NCI-H526 treated with DMSO at 0.1 percent for 48 hours (cell line): Measurements from ENCODE around the gene KDM2B.
"Not testable (repeated sequence)": the region's sequence is repeated elsewhere in the genome, so short reads cannot be mapped to it uniquely, and the experiment has no call there.

Experiments
- DNase-seq: peaks from one replicate; lab custom pipeline; 2025; lab: John Stamatoyannopoulos, UW

Gene KDM2B

DNA sequence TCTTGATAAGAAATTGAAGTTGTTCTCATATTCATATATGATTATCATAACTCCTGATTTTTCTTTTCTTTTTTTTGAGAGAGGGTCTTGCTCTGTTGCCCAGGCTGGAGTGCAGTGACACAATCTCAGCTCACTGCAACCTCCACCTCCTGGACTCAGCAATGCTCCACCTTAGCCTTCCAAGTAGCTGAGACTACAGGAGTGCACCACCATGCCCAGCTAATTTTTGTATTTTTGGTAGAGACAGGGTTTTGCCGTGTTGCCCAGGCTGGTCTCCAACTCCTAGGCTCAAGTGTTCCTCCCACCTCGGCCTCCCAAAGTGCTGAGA, 2.5 kb upstream of the KDM2B start:
- DNase-seq = not testable (repeated sequence)

DNA sequence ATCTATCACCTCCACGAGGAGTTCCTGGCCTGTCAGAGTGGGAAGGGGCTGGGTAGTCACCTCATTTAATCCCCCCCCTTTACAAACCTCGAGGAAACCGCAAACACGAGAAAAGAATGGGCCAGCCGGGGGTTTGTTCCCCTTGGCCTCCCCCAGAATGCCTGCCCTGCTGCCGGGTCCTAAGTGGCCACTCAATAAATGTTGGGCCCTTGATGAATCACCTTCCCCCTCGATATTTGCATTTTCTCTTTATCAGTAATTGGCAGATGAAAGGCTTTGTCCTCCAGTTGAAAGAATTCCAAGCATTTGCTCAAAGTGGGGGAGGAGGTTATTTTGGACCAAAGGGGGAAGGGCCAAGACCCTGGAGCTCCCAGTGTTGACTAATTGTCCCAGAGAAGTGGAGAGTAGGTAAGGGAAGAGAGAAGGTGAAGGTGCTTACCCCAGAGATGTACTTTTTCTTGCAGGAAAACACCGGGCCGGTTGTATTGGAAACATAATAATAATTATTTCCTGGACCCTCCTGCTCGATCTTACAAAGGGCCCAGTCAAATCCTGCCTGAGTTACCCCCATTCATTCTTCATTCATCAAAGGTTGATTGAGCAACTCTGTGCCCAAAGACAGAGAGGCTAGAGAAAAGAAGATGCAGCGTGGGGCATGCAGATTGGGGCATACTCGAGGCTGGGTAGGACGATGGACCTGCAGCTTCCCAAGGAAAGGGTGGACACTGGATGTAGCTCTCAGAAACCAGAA, 1.9 kb upstream of the KDM2B start:
- peak; percentile 10 for DNase-seq

DNA sequence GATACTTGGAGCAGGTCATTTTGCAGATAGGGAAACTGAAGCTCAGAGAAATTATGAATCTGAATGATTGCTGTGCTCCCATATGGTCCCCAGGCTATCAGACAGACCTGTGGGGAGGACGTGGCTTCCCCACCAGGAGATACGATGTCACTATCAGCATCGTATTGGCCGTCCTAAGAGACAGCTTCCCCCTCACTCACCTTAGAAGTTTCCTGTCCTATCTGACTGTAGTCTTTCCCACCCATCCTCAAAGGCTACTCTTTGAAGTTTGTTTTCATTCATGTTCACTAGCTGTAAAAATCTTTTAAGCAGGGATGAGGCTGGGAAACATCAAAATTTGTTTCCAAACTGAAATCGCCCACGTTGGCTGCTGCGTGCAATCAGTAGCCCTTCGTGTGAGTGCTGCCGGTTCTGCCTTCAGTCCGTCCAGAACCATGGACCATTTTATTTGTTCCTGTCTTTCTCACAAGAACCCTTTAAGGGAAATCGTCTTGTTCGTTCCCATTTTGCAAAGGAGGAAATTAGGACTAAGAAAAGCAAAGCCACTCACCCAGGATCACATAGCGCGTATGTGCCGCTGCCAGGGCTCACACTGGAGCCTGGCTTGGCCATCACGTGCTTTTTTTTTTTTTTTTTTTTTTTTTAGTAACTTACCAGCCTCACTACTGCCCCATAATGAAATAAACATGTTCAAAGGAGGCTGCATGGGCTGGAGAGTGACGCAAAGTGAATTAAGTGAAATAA, 1.0 kb upstream of the KDM2B start:
- peak; percentile 37 for DNase-seq

DNA sequence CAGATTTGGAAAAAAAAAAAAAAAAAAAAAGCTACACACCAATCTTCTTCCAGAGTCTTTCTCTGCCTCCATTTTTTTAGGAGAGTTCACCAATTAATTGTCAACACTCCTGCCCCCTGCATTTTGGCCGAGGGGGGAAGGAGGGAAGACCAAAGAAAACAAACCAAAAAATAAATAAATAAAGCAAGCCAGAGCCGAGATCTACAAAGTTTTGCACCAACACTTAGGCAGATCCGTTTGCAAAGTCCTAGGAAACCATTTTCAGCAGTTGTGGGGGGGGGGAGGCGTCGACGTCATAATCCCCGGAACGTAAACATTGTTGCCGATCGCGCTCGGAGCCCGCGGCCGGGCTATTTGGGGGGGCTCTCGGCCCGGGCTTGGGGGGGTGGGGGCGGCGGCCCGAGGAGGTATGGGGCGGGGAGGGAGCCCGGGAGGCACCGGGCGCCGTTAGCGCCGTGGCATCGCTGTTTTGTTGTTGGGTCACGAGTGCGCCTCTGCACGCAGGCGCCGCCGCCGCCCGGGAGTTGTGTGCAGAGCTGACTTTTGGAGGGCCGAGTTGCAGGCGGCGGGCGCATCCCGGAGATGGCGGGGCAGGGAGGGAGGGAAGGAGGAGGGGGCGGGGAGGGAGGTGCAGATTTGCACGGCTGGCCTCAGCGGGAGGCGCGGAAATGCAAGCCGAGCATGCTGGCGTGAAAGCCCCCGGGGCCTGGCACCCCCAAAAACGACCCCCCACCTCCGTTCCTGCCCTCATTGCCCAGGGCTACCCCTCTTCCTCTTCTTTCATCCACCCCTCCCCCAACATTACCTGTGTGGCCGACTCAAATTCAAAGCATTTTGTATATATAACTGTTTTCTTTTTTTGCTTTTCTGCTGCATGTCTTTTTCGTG, 598 bp downstream of the KDM2B start:
- DNase-seq = peak; percentile 58

DNA sequence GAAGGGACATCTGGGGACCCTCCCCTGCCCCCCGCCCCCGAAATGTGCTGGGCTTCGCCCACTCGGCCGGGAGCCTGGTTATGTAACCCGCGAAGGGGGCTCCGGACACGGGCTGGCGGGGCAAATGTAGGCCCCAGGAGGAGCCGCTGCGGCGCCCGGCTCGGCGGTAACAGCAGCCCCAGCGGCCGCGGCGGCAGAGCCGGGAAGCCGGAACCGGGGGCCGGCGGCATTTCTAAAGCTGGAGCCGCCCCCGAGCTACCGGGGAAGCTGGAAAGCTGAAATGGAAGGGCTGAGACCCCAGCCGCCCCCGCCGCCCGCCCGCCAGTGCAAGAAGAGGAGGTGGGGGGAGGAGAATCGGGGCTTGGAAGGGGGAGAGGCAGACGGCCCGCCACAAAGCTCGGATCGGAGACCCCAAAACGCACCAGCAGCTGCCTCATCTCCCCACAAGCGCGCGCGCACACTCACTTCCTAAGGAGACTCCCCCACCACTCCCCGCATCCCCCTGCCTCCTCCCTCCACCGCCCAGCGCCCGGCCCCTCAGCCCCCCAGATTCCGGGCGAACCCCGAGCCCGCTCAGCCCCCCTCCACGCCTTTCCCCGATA, 1.5 kb downstream of the KDM2B start:
- no peak for DNase-seq

DNA sequence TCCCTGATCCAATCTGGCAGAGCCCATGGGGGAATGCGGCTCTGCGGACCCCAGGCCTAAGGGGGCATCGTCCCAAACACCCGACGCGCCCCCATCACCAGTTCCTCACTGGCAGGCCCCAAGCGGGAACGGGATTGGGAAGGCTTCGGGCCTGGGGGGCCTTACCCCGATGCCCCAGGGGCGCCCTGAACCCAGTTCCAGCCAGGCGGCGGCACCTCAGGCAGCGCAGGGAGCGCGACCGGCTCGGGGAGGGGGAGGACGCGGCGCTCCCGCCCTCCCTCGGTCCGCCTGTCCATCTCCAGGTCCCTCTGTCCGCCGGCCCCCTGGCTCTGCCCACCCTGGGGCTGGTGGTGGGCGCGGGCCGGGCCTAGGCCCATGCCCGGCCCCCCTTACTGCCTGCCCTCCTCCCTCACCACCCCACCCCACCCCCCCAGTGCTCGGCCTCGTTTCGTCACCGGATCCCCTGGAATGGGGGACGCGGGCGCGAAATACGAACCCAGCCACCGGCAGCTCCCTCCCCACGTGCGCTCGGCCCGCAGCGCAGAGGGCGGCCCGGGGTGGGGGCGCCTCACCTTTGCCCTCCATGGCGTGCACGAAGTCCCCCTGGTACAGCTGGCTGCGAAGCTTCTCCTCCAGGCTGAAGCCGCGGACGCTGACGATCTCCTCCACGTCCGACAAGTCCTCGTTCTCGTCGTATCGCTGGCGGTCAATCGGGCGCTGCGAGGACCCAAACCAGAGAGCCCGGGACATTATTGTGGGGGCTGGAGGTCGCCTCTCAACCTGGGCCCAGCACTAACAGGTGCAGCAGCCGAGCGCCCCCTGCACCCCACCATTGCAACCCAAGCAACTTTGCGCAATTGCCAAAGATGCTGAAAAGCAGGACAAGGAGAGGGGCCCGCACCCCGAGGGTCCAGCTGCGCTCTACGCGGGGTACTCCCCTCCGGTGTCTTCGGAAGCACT, 2.3 kb downstream of the KDM2B start:
- no peak for DNase-seq

DNA sequence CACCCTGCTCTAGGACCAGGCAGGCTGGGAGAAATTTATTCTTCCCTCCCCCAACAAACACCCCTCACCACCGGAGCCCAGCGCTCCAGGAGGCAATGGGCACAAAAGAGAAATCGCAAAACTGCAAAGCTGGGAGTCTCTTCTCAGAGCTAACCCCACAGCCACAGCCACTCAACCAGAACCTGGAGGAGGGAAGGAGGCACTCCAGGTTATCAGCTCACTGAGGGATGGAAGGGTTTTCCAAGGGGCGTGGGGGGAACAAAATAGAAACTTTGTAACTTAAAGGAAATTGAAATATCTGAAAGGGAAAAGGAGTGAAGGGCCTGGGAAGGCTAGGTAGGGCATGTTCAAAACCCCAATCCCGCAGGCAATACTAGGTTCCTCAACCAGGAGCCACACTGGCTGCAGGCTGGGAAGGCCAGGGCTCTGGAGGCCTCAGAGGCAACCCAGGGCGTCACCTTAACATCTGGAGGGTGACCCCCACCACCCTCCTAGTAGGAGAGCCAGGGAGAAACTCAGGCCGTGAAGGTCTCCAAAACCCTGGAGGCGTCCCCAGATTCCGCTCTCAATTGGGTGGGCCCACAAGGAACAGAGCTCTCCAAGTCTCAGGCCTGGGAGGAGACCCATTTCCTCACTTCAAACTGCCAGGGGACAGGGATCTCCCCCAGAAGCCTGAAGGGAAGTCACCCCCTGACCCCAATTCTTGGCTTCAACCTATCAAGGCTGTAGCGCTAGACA, 3.2 kb downstream of the KDM2B start:
- DNase-seq = no peak

DNA sequence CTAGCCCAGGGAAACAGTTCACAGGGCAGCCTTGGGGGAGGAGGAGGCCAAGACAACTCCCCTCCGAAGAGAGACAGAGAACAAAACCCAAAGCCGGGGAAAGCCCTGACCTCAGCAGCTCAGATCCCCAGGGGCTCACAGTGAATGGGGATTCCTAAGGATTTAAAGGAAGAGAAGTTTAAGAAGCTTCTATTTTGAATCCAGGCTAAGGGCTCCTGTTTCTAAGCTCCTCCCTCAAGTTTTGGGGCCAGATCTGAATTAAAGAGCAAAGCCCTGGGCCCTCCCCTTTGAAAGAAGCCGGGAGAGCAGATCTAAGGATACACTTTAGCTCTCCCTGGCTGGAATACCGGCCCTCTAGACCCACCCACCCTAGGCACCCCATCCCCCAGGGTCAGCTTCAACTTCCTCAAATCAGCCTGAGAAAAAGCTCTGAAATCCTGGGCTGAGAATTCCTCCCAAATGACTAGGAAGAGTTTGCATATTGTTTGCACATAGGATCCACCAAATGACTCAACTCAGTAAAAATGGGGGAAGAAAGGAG, 3.9 kb downstream of the KDM2B start:
- DNase-seq = no peak

DNA sequence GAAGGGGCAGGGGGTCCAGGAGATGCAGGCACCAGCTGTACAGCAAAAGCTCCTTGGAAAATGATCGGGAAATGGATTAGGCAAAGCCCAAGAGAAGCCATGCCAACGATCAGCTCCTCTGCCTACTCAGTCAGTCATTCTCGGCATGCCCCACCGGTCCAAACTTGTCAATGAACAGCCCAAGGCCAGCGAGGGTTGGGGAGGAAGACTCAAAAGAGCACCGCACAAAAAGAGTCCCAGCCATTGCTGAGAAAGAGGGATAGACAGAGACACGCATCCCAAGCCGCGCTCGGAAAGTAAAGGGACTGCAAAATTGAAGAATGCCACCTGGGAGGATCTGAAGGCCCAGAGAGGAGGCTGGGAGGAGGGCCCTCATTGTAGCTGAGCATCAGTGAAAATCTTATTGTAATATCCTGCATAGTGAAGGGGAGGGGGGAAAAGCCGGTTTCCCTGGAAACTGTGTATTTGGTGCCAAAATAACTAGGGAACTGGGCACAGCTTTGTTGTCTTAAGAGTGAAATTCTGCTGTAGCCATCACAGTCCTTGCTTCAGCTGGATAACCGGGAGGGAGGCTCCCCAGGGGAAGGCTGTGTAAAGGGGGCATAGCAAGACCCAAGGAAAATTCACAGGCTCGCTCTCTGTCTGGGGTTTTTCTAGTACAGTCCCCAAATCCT, 4.7 kb downstream of the KDM2B start:
- no peak for DNase-seq

DNA sequence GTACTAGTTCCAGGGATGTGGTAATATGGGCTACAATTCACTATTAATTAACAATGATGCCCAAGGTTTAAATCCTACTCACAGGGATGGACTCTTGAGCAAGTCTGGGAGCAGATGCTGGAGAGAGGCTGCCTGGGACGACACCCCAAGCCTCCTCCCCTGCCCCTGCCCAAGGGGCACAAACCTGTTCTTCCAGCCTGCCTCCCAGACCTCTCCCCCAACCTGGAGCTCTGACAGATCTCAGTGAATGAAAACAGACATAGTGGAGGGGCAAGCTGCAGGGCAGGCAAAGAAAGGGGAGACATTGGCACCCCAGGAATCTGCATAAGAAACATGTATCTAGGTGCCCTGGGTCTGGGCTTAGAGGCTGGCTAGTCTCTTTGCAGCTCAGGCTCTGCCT, 5.8 kb downstream of the KDM2B start:
- no peak for DNase-seq

DNA sequence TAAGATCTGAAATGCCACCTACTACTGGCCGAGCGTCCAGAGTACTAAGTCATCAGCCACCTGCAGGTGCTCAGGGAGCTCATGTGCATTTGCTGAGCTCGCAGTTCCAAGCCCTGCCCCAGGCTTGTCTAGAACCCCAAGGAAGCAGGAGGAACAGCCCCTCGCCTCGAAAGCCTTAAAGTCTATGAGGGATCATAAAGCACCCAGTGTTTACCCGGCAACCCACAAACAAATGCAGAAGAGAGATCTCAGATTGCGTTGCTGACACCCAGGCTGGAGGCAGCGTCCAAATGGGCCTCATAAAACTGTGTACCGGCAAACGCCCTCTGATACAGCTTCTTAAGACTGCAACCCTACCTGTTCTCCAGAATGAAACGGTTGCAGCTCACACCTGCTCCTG, 6.8 kb downstream of the KDM2B start:
- DNase-seq = peak; percentile 36

DNA sequence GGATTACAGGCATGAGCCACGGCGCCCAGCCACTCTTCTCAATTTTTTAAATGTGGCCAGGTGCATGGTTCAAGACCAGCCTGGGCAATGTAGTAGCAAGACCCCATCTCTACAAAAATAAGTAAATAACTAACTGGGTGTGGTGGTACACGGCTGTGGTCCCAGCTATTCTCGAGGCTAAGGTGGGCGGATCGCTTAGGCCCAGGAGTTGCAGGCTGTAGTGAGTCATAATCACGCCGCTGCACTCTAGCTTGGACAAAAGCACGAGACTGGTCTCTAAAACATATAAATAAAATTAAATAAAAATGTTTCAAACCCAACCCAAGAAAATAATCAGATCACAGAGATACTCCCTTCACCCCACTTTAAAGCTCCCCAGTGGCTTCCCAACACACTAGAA, 8.9 kb downstream of the KDM2B start:
- no peak for DNase-seq

DNA sequence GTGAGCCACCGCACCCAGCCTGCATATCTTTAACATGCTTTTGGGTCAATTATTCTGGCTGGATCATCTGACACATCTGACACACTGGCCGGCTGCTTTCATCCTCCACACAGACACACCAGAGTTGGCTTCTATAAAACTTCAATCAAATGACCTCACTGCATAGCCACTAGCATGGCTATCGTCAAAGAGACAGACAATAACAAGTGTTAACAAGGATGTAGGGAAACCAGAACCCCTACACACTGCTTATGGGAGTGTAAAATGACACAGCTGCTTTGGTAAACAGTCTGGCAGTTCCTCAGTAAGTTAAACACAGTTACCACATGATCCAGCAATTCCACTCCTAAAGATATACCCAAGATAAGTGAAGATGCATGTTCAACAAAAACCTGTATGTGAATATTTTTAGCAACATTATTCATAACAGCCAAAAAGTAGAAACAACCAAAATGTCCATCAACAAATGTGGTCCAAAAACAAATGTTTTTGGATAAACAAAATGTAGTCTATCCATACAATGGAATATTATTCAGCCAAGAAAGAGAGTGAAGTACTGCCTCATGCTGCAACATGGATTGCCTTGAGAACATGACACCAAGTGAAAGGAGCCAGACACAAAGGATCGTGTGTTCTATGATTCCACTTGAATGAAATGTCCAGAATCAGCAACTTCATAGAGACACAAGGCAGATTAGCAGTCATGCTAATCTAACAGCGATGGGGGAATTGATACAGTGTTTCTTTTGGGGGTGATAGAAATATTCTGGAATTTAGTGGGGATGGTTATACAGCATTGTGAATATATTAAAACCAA, 10.1 kb downstream of the KDM2B start:
- DNase-seq = no peak

DNA sequence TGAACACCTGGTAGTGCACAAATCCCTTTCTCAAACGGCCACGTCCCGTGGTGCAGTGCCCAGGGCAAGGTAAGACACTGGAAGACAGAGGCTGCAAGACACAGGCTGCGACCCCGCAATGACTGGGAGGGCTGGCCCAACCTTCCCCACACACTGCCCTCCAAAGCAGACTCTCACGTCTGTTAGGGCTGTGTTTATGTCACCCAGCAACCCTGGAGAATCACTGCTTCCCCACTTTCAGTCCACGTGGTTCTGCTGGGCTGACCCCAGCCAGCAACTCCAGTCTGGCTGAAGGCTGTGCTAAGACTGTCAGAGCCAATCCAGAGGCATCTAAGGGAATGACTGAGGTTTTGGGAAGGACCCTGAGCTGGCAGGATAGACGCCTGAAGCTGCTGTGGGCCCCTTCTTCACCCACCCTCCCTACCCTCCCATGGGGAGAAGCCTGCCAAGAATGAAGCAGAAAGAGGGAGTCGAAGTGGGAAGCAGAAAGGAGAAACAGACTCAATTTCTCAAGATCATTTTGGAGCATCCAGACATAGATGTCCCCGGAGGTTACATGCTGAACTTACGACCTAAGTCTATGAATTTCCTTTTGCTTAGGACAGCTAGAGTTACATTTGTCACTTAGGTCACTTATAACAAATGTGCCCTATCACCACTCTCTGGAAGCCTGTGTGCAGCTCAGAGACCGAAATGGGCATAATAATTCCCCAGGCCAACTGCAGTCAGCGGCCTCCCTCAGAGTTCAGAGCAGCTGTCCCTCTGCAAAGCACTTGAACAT, 11.7 kb downstream of the KDM2B start:
- DNase-seq = no peak

DNA sequence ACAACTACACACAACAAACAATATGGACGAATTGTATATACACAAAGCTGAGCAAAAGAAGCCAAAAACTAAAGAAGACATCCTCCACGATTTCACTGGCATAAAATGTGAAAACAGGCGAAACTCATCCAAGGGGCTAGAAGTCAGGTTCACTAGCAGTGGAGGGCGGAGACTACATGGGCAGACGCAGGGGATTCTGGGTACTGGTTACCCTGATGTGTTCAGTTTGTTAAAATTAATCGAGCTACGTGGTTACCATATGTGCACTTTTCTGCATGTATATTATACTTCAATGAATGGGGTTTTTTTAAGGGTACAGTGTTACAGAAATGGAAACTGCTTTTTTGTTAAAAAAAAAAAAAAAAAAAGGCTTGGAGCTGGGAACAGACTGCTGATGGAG, 12.3 kb downstream of the KDM2B start:
- DNase-seq = no peak

DNA sequence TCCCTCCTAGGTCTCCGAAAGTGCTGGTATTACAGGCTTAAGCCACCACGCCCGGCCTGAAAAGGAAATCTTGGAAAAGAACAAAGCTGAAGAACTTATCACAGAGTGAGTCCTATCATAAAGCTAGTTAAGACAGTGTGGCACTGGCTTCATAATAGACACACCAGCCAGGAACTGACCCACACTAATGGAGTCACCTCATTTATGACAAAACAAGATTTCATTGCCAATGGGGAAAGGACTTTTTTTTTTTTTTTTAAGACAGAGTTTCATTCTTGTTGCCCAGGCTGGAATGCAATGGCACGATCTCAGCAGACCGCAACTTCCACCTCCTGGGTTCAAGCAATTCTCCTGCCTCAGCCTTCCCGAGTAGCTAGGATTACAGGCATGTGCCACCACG, 15.7 kb downstream of the KDM2B start:
- no peak for DNase-seq

DNA sequence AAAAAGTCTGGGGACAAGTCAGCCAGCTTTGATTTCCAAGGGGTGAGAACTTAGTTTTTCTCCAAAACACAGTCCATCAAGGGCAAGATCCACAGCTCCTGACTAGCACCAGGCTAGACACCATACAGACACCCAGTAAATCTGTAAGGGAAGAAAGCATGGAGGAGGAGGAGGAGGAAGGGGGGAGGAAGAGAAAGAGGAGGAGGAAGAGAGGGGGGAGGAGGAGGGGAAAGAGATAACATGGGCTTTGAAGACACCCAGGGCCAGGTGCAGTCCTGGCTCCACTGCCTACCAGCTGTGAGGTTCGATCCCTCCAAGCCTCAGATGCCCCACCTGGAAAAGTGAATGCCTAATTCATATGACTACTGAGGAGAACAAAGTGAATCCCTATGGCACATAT, 18.3 kb downstream of the KDM2B start:
- no peak for DNase-seq

DNA sequence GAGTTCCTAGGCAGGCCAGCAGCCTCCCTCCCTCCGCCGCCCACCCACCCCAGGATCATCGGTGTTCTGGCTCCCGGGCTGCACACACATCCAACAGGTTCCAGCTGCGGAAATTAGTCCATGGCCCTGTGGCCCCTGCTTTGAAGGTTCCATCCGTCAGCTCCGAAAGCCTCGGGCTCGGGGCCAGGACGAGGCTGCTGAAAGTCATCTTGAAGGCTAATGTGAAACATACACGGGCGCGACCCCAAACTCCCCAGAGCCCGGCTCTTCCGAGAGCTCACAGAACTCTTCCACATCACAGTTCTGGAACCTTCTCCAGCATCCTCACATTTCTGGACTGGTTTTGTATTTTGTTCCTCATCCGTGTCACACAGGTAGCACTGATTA, 19.8 kb downstream of the KDM2B start:
- no peak for DNase-seq
